ENCODE results near the gene PHETA2.

PHETA2 gene, protein sequence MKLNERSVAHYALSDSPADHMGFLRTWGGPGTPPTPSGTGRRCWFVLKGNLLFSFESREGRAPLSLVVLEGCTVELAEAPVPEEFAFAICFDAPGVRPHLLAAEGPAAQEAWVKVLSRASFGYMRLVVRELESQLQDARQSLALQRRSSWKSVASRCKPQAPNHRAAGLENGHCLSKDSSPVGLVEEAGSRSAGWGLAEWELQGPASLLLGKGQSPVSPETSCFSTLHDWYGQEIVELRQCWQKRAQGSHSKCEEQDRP

GRCh38 chr22:42074132-42074811 is at the start of gene PHETA2:
Gene PHETA2, plus strand, starts transcription at chr22:42074248. Its CDS starts 3,046 bp downstream, at chr22:42077294.
- no peak for DNase-seq

DNA sequence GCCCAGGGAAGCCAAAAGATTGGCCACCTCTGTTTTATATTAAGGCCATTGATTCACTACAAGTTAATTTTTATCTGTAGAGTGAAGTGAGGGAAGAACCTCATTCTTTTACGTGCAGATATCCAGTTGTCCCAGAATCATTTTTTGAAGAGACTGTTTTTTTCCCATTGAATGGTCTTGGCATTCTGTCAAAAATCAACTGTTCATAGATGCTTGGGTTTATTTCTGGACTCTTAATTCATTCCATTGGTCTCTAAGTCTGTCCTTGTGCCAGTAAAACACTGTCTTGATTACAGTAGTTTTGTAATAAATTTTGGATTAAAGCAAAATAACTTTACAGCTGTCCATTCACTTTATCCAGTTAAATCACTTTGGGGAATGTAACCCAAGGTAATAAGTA is 48.6 kb upstream of the PHETA2 start:
- DNase-seq, result no peak

- DNase-seq, result no peak
Observed at GRCh38 chr22:42026705-42027104, 47.3 kb upstream of the PHETA2 start.

- no peak for DNase-seq
Observed at GRCh38 chr22:42033263-42034181, 40.5 kb upstream of the PHETA2 start.

- DNase-seq, result no peak
Observed at GRCh38 chr22:42035256-42035655, 38.8 kb upstream of the PHETA2 start.

GRCh38 chr22:42039271-42039670 is 34.8 kb upstream of the PHETA2 start:
- no peak for DNase-seq

DNA sequence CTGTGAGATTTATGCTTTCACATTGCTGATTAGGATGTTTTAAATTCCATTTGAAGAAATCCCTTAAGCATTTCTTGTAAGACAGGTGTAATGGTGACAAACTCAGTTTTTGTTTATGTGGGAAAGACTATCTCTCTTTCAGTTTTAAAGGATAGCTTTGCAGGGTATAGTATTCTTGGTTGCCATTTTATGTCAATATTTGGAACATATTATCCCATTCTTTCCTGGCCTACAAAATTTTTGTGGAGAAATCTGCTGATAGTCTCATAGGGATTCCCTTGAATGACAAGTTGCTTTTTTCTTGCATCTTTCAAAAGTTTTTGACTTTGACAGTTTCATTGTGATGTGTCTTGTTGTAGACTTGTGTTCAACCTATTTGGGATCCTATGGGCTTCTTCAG is 32.3 kb upstream of the PHETA2 start:
- DNase-seq, result no peak

DNA sequence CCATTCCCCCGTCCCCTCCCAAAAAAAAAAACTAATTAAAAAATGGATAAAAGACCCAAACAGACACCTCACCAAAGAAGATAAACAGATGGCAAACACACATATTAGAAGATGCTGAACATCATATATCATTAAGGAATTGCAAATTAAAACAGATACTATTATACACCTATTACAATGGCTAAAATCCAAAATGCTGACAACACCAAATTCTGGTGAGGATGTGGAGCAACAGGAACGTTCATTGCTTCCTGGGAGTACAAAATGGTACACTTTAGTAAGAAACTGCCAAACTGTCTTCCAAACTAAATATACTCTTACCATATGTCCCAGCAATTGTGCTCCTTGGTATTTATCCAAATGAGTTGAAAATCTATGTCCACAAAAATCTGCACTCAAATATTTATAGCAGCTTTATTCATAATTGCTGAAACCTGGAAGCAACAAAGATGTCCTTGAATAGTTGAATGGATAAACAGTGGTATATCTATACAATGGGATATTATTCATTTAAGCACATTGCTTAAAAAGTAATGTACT is 23.3 kb upstream of the PHETA2 start:
- no peak for DNase-seq

- DNase-seq, result no peak
Observed at GRCh38 chr22:42052765-42053164, 21.3 kb upstream of the PHETA2 start.

DNA sequence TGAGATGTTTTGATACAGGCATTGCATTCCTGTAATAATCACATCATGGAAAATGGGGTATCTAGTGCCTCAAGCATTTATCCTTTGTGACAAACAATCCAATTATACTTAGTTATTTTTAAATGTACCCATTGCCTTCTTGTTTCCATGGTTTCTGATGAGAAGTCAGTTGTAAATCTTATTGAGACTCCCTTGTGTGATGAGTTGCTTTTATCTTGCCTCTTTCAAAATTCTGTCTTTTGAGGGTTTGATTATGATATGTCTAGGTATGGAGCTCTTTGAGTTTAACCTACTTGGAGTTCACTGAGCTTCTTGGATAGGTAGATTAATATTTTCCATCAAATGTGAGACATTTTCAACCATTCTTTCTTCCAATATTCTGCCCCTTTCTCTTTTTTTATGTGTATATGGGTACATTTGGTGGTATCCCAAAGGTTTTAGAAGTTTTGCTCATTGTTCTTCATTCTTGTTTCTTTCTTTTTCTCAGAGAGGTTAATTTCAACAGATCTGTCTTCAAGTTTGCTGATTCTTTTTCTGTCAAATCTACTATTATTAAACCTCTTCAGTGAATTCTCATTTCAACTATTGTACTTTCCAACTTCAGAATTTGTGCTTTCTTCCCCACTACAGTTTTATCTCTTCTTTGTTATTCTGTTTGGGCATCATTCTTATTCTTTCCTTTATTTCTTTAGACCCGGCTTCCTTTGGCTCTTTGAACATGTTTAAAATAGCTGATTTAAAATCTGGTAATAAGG is 17.1 kb upstream of the PHETA2 start:
- DNase-seq, result no peak

DNA sequence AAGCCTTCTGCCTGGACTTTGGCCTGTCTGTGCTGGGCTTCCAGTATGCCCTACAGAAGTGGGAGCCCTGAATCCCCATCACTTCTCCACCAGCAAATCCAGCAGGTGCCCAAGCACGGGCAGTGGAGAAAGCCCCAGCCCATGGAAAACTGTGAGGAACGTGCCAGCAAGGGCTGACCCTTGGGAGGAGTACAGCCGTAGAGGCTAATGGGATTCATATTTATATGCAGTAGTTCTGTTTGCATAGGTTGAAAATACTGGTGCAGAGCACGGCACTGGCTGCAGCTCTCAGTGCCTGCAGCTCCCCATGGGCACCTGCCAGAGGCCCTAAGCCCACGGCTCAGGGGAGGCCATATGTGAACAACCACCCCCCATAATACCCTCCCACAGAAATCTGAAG is 13.6 kb upstream of the PHETA2 start:
- DNase-seq, result no peak

- no peak for DNase-seq
Observed at GRCh38 chr22:42061041-42061440, 13.0 kb upstream of the PHETA2 start.

GRCh38 chr22:42062506-42063170 is 11.4 kb upstream of the PHETA2 start:
- DNase-seq, result no peak

DNA sequence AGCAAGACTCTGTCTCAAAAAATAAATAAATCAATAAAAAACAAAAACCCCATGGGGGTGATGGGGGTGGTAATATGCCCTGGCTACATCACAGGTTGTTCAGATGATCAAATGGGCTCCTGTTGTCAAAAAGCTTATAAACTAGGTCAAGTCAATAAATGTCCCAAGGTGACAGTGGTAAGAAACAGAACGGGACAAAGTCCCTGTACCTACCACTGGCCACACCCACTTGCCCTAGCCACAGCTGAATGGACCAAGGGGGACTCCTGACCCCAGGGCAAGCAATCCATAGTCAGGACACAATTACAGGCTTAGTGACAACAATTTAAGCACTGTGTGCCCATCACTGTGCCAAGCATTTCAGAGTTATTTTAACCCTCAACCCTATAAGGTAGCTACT is 9.4 kb upstream of the PHETA2 start:
- DNase-seq, result no peak

GRCh38 chr22:42065438-42066125 is 8.5 kb upstream of the PHETA2 start:
- no peak for DNase-seq

GRCh38 chr22:42066126-42066761 is 7.8 kb upstream of the PHETA2 start:
- no peak for DNase-seq

GRCh38 chr22:42066937-42067336 is 7.1 kb upstream of the PHETA2 start:
- no peak for DNase-seq

- no peak for DNase-seq
Observed at GRCh38 chr22:42067671-42068251, 6.3 kb upstream of the PHETA2 start.

DNA sequence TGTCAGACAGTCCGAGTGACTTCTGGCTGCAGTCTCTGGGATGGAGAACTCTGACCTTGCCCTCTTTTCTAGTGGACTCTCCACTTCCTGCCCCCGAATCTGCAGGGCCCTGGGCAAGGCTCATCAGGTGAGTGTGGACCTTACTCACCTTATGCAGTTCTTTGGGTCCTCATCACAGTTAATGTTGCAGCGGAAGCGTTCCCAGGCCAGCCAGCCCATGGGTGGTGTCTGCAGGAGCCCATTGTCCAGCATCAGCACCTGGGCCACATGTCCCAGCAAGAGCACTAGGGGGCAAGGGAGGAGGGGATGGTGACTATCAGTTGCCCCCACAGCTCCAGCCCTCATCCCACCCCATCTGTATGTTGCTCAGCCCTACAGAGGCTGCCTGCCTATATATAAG is 5.8 kb upstream of the PHETA2 start:
- DNase-seq, result no peak

DNA sequence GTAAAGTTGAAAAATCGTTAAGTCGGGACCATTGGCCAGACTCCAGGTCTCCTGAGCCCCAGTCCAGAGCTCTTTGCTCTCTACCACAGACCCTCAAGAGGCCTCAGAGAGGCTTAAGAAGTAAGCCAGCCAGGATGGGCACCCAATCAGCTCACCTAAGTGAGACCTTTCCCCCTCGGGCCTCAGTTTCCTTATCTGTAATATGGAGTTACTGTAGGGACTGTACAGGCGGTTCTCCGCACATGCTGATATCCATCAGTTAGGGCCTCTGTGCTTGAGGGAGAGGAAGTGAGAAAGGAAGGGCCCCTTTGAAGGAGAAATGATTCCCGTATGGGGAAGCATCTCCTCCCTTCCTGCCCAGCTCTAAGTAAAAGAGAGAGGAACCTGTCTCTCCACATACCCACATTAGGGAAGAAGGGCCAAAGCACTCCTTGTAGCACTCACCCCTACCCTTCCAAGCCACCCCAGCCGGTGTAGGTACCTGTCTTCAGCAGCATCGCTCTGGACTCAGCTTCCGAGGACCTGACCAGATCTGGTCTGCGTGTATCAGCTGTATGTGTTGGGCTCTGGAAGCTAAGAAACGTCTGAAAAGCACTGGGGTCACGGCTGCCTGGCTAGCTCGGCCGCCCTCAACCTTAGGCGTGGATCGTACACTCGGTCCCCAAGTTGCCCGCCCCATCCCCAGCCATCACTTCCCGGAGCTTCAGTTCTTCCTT is 4.1 kb upstream of the PHETA2 start:
- DNase-seq, result no peak

Data from SHP77 treated with DMSO at 0.1 percent for 48 hours (cell line).